ENCODE results near the gene ATXN10. TPM values are rescaled to one million over a fixed set of nuclear protein-coding genes. Genes with fewer than 3 reads are reported as not detected.

ATXN10 gene
- total RNA-seq, 1 experiment from 2014 or later: 135 TPM

- Histone ChIP-seq H3K27ac (ENCODE audit: low read depth, low read length) (no peak overlapping the region), H3K4me2 (ENCODE audit: low read length) (no peak overlapping the region), H3K9ac (ENCODE audit: low read length) (no peak overlapping the region), H3K9me2 (ENCODE audit: insufficient read depth) (no peaks in the 10 kb centered on the region), H3K4me3 (replicated peaks in 1 of 2; ENCODE audit: low read depth in 1 of 2, low read length in 2 of 2) (no peak overlapping the region), H2AFZ (ENCODE audit: low read depth, low read length, poor library complexity, severe bottlenecking) (no peak overlapping the region), H3K36me3 (ENCODE audit: control insufficient read depth in 1 of 2, insufficient read depth in 2 of 2, low read length in 2 of 2) (no peaks in the 10 kb centered on the region), H3K4me1 (ENCODE audit: control insufficient read depth in 1 of 2, insufficient read depth in 2 of 2, low read length in 2 of 2) (peaks cover 28 to 74% of the 10 kb centered on the region in 2 experiments), H3K27me3 (ENCODE audit: insufficient read depth, low read length) (no peaks in the 10 kb centered on the region), H4K20me1 (ENCODE audit: insufficient read depth) (0 out of 2 replicates have a peak, but pooled peaks cover 3% of the 10 kb centered on the region), H3K79me2 (ENCODE audit: insufficient read depth, low read length) (peaks cover 91% of the 10 kb centered on the region), H3K9me3 (ENCODE audit: control insufficient read depth in 1 of 2, insufficient read depth in 1 of 2, low read depth in 1 of 2, low read length in 2 of 2) (no peaks in the 10 kb centered on the region)
- BruUV-seq (replicated peaks): no TSS peak
- ChIA-PET POLR2A (no interaction called here), CTCF (no interaction called here), RAD21 (ENCODE audit: low non-redundant PET in 1 of 2, low total read pairs in 2 of 2, uncharacterized antibody in 2 of 2, unreplicated experiment in 2 of 2) (no interaction called here)
- DNase-seq (ENCODE audit: low read depth, low spot score) (no peak), ATAC-seq (no peak)
- intact Hi-C loops (cut with micrococcal nuclease): no loop called here
- no peak for TF ChIP-seq CBX3 (IDR thresholded peaks at IDR 0.05; ENCODE audit: low read depth)
- TF ChIP-seq SP1 (IDR thresholded peaks at IDR 0.05; ENCODE audit: low read depth): no peak
- TF ChIP-seq CEBPB (IDR thresholded peaks at IDR 0.05; ENCODE audit: low read depth): no peak
- TF ChIP-seq JUND (IDR thresholded peaks at IDR 0.05): no peak
- TF ChIP-seq ZNF274 (IDR thresholded peaks at IDR 0.05; ENCODE audit: low read depth, low read length): no peak
- no peak for TF ChIP-seq RAD21 (IDR thresholded peaks at IDR 0.05; ENCODE audit: low read depth)
- TF ChIP-seq EZH2phosphoT487 (IDR thresholded peaks at IDR 0.05; ENCODE audit: borderline replicate concordance): no peak
- TF ChIP-seq EGR1 (IDR thresholded peaks at IDR 0.05; ENCODE audit: low read depth): no peak
- no peak for TF ChIP-seq TCF7L2 (IDR thresholded peaks at IDR 0.05; ENCODE audit: borderline replicate concordance, extremely low read depth, insufficient read depth, insufficient read length)
- TF ChIP-seq YY1 (IDR thresholded peaks at IDR 0.05; ENCODE audit: extremely low read depth, insufficient replicate concordance, low read depth, low read length): no peak
- TF ChIP-seq ZFX (IDR thresholded peaks at IDR 0.05): no peak
- TF ChIP-seq POLR2A (IDR thresholded peaks at IDR 0.05; ENCODE audit: borderline replicate concordance, extremely low read depth, insufficient read depth, insufficient read length): no peak
- TF ChIP-seq REST (IDR thresholded peaks at IDR 0.05; ENCODE audit: low read depth): no peak
- no peak for TF ChIP-seq ATF3 (IDR thresholded peaks at IDR 0.05)
- no peak for TF ChIP-seq MAX (IDR thresholded peaks at IDR 0.05)
- no peak for TF ChIP-seq SRF (IDR thresholded peaks at IDR 0.05; ENCODE audit: low read depth)
- TF ChIP-seq ELF1 (IDR thresholded peaks at IDR 0.05; ENCODE audit: borderline replicate concordance, low read depth): no peak
- no peak for TF ChIP-seq CTCF (IDR thresholded peaks at IDR 0.05 in 2 of 3, conservative IDR thresholded peaks at IDR 0.05 in 1 of 3; ENCODE audit: borderline replicate concordance in 1 of 3, insufficient read depth in 1 of 3, low read depth in 2 of 3, low read length in 2 of 3)
- no peak for TF ChIP-seq EZH2 (IDR thresholded peaks at IDR 0.05)
Observed at GRCh38 chr22:45684169-45684568, 12.5 kb downstream of the ATXN10 start.
